Sigmoid colon (tissue), 7 donors: ENCODE results near the gene MAGEB2. TPM values are rescaled to one million over a fixed set of nuclear protein-coding genes. Genes with fewer than 3 reads are reported as not detected.

Experiments
- DNase-seq: peaks from one replicate; pipeline ENCODE4 v3.0.0-alpha.2; 2019
- H3K27ac ChIP-seq, 4 donors: fragments of 200-600 bp; sonication (generic); one replicate each; pipeline ENCODE4 v1.5.1; 2016 to 2019; ENCODE audit warnings: mild to moderate bottlenecking in 1 of 4
- H3K27me3 ChIP-seq, 3 donors: fragments of 200-600 bp; sonication (generic); one replicate each; pipeline ENCODE4 v1.5.1; 2019; ENCODE audit warnings: mild to moderate bottlenecking in 1 of 3
- H3K36me3 ChIP-seq, 4 donors: fragments of 200-600 bp; sonication (generic); one replicate each; pipeline ENCODE4 v1.5.1; 2016 to 2019
- H3K4me1 ChIP-seq, 4 donors: fragments of 200-600 bp; sonication (generic); one replicate each; pipeline ENCODE4 v1.5.1; 2017 to 2019
- H3K4me3 ChIP-seq, 4 donors: fragments of 200-600 bp; sonication (generic); one replicate each; pipeline ENCODE4 v1.5.1; 2017 to 2019; ENCODE audit warnings: mild to moderate bottlenecking in 2 of 4, moderate library complexity in 1 of 4
- H3K9me3 ChIP-seq, 4 donors: fragments of 200-600 bp in 3 of 4; sonication (generic) in 3 of 4; one replicate each; pipeline versions ENCODE4 v1.5.1 to v1.6.1; 2013 to 2019
- CTCF ChIP-seq, 4 experiments: fragments of 450-650 bp in 3 of 4; fragments of 200-600 bp in 1 of 4; IDR thresholded peaks; one replicate each; pipeline ENCODE4 v1.5.1; 2016 to 2019; ENCODE audit warnings: antibody characterized with exemption in 4 of 4, mild to moderate bottlenecking in 3 of 4, moderate library complexity in 2 of 4
- EP300 ChIP-seq, 4 donors: sonication (generic); formaldehyde crosslinking; IDR thresholded peaks; one replicate each; pipeline ENCODE4 v1.6.1; 2017; ENCODE audit warnings: antibody characterized with exemption in 4 of 4
- POLR2A ChIP-seq, 2 donors: fragments of 450-650 bp; IDR thresholded peaks; one replicate each; pipeline ENCODE4 v1.6.1; 2016; ENCODE audit warnings: antibody characterized with exemption in 2 of 2, mild to moderate bottlenecking in 2 of 2, moderate library complexity in 2 of 2
- POLR2AphosphoS5 ChIP-seq, 4 donors: sonication (generic); formaldehyde crosslinking; IDR thresholded peaks; one replicate each; pipeline ENCODE4 v1.6.1; 2017; ENCODE audit warnings: antibody characterized with exemption in 4 of 4
- WGBS, 2 donors: extraction: QIAGEN DNeasy Blood & Tissue Kit; methylation state at CpG; one replicate each; pipeline ENCODE4 v1.1.7; 2013; 5-methylcytosine and 5-hydroxymethylcytosine counted together
- intact Hi-C: fragments of 100-400 bp; cut with DNase I; formaldehyde crosslinking; loops from one replicate; pipeline ENCODE4 v1.15.1; 2023
- polyA plus RNA-seq, 3 donors: library from polyadenylated mRNA; stranded (reverse); fragments of 200-250 nt; gene quantifications; one replicate each; pipeline ENCODE4 v1.2.3, GENCODE V29; 2013
- total RNA-seq, 4 donors: library from RNA; depleted of rRNA; stranded (reverse); fragments of >200 nt; gene quantifications; one replicate each; pipeline ENCODE4 v1.1.0, GENCODE V29; 2016
- donor health status: healthy with polysubstance abuse.
- donor health status: Bipolar disorder and iron deficiency.
- donor health status: healthy.

Gene MAGEB2
- total and polyA plus RNA-seq, 7 donors: not detected

DNA sequence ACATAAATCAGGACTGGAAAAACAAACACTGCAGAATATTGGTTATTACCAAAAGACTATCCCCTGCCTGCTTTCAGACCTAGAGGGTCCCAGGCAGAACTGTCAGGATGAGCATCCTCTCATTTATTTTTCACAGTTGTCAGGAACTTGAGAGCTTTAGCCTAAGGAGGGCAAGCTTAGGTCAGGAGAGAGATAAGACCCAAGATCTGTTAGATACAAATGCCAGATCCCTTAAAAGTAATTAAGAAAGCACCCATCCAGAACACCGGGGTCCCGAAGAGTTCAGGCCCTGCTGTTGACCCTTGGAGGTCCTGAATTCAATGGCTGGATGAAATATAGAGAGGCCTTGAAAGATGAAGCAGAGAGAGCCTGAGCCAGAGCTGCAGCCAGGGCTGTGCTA is 9.2 kb downstream of the MAGEB2 start:
- TF ChIP-seq EP300 (IDR thresholded peaks at IDR 0.05) (no peak), CTCF (IDR thresholded peaks at IDR 0.05) (no peak), POLR2A (IDR thresholded peaks at IDR 0.05) (no peak), POLR2AphosphoS5 (IDR thresholded peaks at IDR 0.05) (no peak)
- H3K9me3 ChIP-seq: no peaks in the 10 kb centered on the region
- no peak for DNase-seq
- no peaks in the 10 kb centered on the region for H3K36me3 ChIP-seq
- H3K4me3 ChIP-seq: no peak overlapping the region
- intact Hi-C loops: no loop called here
- WGBS, 2 donors: 53 to 91% methylated on average over 2 of the region's 2 CpGs
- H3K4me1 ChIP-seq: no peaks in the 10 kb centered on the region
- no peaks in the 10 kb centered on the region for H3K27me3 ChIP-seq
- H3K27ac ChIP-seq: no peak overlapping the region

DNA sequence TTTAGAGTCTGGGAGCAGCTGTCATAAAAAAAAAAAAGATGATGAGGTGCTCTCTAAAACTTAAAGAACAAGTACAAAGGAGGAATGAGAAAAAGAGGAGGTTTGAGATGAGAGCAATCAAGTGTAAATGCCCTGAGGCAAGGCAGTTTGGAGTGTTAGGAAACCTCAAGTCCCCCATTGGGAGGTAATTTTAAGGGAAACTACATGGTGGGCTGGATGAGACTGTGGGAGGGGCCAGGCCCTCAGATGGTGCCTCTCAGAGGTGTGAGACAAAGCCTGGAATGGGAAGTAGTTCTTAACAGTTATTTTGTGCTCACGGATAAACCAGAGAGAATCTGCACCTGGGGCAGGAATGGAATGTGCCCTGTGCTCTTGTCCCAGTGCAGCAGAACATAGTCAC is 13.2 kb downstream of the MAGEB2 start:
- H3K9me3 ChIP-seq: no peaks in the 10 kb centered on the region
- no peak overlapping the region for H3K4me3 ChIP-seq
- no peaks in the 10 kb centered on the region for H3K36me3 ChIP-seq
- no peak for TF ChIP-seq EP300 (IDR thresholded peaks at IDR 0.05)
- TF ChIP-seq POLR2A (IDR thresholded peaks at IDR 0.05): no peak
- no peak for TF ChIP-seq POLR2AphosphoS5 (IDR thresholded peaks at IDR 0.05)
- no peak for TF ChIP-seq CTCF (IDR thresholded peaks at IDR 0.05)
- WGBS, 2 donors: 68 to 95% methylated on average over 1 of the region's 1 CpG
- DNase-seq: no peak
- no peak overlapping the region for H3K27ac ChIP-seq
- intact Hi-C loops: no loop called here
- H3K4me1 ChIP-seq: no peaks in the 10 kb centered on the region
- no peaks in the 10 kb centered on the region for H3K27me3 ChIP-seq

- Histone ChIP-seq H3K36me3 (no peaks in the 10 kb centered on the region), H3K4me1 (no peaks in the 10 kb centered on the region), H3K27ac (no peak within 1 kb of the TSS), H3K9me3 (no peaks in the 10 kb centered on the region), H3K27me3 (no peaks in the 10 kb centered on the region), H3K4me3 (no peak within 1 kb of the TSS)
- WGBS, 2 donors: 83% methylated on average over 4 of the region's 4 CpGs
- intact Hi-C loops: no loop called here
- no peak for TF ChIP-seq CTCF (IDR thresholded peaks at IDR 0.05)
- no peak for TF ChIP-seq POLR2A (IDR thresholded peaks at IDR 0.05)
- TF ChIP-seq EP300 (IDR thresholded peaks at IDR 0.05): no peak
- TF ChIP-seq POLR2AphosphoS5 (IDR thresholded peaks at IDR 0.05): no peak
- DNase-seq: no peak
These were observed 15.0 kb downstream of the MAGEB2 start, which contains the start of gene MAGEB3 for GRCh38 chrX:30230395-30230794. MAGEB3 (plus strand) TSS chrX:30230657; CDS start chrX:30235925, 5,268 bp downstream.

- H3K36me3 ChIP-seq: no peaks in the 10 kb centered on the region
- no peaks in the 10 kb centered on the region for H3K27me3 ChIP-seq
- TF ChIP-seq EP300 (IDR thresholded peaks at IDR 0.05): no peak
- TF ChIP-seq POLR2A (IDR thresholded peaks at IDR 0.05): no peak
- no peak for TF ChIP-seq POLR2AphosphoS5 (IDR thresholded peaks at IDR 0.05)
- no peak for TF ChIP-seq CTCF (IDR thresholded peaks at IDR 0.05)
- no peak within 1 kb of the TSS for H3K27ac ChIP-seq
- WGBS, 2 donors: 93 to 94% methylated on average over 10 of the region's 10 CpGs
- intact Hi-C loops: no loop called here
- no peak within 1 kb of the TSS for H3K4me3 ChIP-seq
- no peak for DNase-seq
- no peaks in the 10 kb centered on the region for H3K4me1 ChIP-seq
- H3K9me3 ChIP-seq: no peaks in the 10 kb centered on the region
These were observed 26.5 kb downstream of the MAGEB2 start, which contains the start of gene MAGEB4 for GRCh38 chrX:30241724-30242415. MAGEB4 (plus strand) TSS chrX:30242000; CDS start chrX:30242136, 136 bp downstream.
